Right lobe of liver (tissue), 4 donors: ENCODE data around the gene HS1BP3.

Source experiments
- POLR2A ChIP-seq: fragments of 450-650 bp; IDR thresholded peaks from one replicate; pipeline ENCODE4 v1.6.1; 2017; ENCODE audit warnings: antibody characterized with exemption, mild to moderate bottlenecking
- TF ChIP-seq, protein P1 (sequence below), 4 donors: fragments of 200-600 bp in 3 of 4; fragments of 450-650 bp in 1 of 4; IDR thresholded peaks; one replicate each; pipeline versions ENCODE4 v1.5.1 to v1.8.0; 2016 to 2022; ENCODE audit warnings: antibody characterized with exemption in 4 of 4, mild to moderate bottlenecking in 2 of 4
- donor health status: DM: no; HTN: no; CAD: no.
- donor health status: DM: no; HTN: no; CAD: no.
- donor health status: DM: no; HTN: yes; CAD: no.

DNA sequence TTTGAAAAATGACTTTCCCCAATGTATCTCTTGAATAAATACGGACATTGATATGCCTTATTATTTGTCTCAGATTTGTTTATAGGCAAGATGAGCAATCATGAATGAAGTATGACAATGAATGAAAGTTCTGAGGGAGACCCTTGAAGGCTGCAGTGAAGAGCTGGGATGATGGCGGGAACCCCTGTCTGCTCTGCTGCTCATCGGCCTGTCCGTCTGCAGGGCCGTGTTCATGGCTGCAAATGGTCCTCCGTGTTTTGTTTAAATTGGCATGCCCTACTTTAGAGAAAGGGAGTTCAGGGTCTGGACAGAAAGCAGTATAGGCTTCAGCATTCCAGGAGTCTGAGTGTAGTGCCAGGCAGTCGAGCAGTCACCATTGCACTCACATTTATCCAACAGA lies 1.2 kb upstream of the HS1BP3 start:
- TF ChIP-seq, protein P1, sequence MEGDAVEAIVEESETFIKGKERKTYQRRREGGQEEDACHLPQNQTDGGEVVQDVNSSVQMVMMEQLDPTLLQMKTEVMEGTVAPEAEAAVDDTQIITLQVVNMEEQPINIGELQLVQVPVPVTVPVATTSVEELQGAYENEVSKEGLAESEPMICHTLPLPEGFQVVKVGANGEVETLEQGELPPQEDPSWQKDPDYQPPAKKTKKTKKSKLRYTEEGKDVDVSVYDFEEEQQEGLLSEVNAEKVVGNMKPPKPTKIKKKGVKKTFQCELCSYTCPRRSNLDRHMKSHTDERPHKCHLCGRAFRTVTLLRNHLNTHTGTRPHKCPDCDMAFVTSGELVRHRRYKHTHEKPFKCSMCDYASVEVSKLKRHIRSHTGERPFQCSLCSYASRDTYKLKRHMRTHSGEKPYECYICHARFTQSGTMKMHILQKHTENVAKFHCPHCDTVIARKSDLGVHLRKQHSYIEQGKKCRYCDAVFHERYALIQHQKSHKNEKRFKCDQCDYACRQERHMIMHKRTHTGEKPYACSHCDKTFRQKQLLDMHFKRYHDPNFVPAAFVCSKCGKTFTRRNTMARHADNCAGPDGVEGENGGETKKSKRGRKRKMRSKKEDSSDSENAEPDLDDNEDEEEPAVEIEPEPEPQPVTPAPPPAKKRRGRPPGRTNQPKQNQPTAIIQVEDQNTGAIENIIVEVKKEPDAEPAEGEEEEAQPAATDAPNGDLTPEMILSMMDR (IDR thresholded peaks at IDR 0.05), result no peak
- TF ChIP-seq POLR2A, result no peak
